ELR (cell line): ENCODE data around the gene MAPKAP1.
A peak's percentile ranks its signal among the peaks of the same experiment; 100 is the strongest.
"Not testable (repeated sequence)": the region's sequence is repeated elsewhere in the genome, so short reads cannot be mapped to it uniquely, and the experiment has no call there.

ENCODE experiments used
- DNase-seq: peaks from one replicate; pipeline ENCODE4 v3.0.0-alpha.2; 2015; ENCODE audit warnings: low read depth

Gene MAPKAP1

DNA sequence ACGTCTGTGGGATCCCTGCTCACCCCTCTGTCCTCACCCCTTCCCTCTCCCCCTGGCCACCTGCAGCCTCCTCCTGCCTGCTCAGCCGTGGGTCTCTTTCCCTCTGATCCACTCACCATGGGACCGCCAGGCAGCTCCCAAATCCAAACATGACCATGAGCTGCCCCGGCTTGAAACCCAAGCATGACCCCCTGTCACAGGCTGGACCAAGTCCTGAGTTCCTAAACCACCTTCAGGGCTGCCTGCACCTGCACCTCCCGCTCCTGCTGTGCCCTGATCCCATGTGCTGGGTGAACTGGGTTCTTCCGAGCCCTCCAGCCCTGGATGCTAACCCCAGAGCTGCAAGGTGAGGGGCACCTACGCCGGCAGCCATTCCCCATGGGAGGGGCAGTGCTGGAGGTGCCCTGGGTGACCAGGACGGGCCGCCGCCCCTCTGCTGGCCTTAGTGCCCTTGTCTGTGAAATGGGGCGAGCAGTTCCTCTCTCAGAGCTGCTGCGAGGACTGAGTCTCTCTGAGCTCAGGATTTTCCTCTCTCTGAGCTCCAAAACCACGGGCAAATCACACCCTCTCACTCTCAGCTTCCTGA, 295.7 kb downstream of the MAPKAP1 start:
- DNase-seq: no peak

DNA sequence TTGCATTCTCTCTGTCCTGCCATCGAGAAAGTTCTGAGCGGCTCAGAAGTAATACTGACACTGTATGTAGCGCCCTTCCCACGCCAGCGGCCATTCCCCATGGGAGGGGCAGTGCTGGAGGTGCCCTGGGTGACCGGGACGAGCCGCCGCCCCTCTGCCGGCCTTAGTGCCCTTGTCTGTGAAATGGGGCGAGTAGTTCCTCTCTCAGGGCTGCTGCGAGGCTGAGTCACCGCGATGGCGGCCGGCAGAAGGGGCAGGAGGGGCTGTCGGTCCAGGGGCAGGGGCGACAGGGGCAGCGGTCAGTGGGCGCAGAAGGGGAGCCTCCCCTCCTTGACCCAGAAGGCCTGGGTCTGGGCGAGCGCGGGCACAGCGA, 296.5 kb downstream of the MAPKAP1 start:
- DNase-seq: no peak

DNA sequence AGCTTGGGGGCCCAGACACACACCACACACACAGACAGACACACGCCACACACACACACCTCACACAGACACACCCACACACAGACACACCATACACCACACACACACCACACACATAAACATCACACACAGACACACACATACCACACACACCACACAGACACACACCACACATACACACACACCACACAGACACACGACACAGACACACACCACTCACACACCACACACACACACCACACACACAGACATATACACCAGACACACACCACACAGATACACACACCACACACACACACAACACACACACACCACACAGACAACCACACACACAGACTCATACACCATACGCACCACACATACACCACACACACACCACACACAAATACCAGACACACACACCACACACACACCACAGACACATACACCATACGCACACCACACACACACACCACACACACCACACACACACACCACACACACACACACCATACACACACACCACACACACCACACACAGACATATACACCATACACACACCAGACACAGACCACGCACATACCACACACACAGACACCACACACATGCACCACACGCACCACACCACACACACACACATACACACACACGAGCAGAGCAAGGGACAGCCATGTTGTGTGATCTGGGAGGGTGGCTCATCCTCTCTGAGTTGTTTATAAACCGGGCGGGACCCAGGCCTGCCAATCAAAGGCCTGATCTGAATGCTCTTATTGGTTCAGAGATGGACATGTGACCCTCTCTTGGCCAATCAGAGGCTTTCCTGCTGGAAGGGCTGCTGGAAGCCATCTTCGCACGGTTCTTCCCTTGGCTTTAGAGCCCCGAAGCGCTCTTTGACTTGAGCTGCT, 297.1 kb downstream of the MAPKAP1 start:
- peak; percentile 63 for DNase-seq

DNA sequence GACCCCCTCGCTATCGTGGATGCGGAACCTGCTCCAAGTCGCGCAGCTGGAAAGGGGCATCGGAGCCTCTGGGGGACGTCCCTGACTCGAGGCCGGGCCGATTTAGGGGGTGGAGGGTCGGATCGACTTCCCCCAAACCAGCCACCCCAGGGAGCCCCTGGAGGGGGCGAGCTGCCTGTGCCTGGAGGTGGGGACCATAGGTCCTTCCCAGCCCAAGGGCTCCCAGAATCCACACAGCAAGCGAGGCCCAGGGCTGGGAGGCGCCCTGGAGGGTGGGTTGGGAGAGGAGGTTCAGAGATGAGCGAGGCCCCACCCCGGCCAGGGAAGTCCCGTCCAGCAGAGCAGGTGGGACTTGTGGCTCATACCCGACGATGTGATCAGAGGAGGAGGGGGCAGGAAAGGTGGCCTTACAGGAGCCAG, 297.8 kb downstream of the MAPKAP1 start:
- DNase-seq: peak; percentile 37

DNA sequence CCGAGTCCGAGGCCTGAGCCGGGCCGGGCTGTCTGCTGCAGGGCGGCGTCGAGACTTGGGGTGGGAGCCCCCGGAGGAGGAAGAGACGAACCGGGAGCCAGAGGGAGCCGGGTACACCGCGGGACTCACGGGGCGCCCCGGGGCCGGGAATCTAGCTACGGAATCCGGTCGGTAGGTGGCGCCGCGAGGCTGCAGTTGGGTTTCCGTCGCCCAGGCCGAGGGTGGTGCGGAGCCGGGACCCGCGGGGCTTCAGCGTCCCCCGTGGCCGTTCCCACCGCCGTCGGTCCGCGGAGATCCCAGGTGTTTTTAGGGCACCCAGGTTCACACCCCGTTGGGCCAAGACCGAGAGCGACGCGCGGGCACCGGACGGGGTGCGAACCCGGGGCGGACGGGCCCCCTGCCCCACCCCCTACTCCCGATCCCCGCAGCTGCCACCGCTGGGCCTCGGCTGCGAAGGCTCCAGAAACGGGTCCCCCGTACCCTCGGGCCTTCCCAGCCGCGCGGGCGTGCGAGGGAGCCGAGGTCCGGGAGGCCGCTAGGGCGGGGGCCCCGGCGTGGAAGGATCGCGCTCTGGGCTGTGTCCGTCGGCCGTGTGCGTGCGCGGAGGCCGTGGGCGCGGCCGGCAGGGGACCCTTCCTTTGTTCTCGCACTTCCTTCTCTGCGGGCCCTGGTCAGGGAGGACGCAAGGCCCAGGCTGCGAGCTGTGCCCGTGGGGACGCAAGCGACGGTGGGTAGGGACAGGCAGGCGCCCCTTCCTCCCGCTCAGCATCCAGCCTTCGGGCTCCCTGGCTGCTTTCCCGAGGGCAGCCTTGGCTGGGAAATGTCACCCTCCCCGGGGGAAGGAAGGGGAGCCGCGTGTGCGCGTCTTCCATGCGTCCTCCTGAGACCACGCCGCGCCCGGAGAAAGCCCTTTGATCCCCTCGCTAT, 298.8 kb downstream of the MAPKAP1 start:
- DNase-seq: peak; percentile 83

GRCh38 chr9:125407432-125407973, 299.5 kb downstream of the MAPKAP1 start:
- no peak for DNase-seq

- no peak for DNase-seq
Observed at GRCh38 chr9:125406810-125407087, 300.3 kb downstream of the MAPKAP1 start.

DNA sequence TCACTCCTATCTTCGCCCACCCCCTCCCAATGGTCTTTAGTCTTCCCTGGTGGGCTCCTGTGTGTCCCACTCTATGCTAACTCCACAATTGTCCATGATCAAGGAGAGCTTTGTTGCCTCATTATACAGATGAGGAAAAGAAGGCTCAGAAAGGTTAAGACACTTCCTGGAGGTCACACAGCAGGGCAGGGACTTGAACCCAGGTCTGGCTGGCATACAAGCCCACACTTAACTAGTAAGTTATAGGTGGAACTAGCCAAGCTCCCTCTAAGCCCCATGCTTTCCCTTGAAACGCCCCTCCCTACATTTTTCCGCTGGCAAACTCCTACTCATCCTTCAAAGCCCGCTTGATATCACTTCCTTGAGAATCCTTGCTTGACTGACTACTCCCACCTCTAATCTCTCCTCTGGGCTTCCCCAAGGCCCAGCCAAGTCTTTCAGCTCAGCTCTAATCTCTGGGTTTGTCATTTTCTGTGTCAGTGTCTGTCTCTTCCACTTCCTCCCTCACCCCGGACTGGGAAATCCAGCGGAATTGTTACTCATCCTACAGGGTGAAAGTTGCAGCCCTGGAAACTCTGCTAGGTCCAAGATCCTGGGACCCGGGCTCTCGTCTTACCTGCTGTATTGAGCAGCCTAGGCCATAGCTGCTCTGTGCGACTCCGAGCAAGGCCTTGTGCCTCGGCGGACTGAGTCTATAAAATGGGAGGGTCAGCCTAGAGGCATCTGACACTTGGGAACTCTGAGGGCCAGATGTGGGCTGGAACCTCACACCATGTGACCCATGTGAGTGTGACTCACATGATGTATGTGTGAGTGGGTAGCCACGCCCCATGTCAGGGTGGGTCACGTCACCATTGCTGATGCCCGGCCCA, 300.8 kb downstream of the MAPKAP1 start:
- DNase-seq: peak; percentile 86

DNA sequence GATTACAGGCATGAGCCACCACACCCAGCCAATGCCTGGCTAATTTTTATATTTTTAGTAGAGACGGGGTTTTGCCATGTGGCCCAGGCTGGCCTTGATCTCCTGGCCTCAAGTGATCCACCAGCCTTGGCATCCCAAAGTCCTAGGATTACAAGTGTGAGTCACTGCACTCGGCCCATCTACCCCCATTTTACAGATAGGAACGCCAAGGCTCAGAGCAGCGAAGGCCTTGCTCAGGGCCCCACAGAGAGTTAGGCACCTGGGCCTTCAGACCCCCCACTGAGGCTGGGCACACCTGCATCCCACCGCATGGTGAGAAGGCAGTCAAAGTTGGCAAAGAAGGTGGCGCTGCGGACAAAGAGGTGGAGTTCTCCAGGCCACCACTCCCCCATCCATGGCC, 302.3 kb downstream of the MAPKAP1 start:
- no peak for DNase-seq

DNA sequence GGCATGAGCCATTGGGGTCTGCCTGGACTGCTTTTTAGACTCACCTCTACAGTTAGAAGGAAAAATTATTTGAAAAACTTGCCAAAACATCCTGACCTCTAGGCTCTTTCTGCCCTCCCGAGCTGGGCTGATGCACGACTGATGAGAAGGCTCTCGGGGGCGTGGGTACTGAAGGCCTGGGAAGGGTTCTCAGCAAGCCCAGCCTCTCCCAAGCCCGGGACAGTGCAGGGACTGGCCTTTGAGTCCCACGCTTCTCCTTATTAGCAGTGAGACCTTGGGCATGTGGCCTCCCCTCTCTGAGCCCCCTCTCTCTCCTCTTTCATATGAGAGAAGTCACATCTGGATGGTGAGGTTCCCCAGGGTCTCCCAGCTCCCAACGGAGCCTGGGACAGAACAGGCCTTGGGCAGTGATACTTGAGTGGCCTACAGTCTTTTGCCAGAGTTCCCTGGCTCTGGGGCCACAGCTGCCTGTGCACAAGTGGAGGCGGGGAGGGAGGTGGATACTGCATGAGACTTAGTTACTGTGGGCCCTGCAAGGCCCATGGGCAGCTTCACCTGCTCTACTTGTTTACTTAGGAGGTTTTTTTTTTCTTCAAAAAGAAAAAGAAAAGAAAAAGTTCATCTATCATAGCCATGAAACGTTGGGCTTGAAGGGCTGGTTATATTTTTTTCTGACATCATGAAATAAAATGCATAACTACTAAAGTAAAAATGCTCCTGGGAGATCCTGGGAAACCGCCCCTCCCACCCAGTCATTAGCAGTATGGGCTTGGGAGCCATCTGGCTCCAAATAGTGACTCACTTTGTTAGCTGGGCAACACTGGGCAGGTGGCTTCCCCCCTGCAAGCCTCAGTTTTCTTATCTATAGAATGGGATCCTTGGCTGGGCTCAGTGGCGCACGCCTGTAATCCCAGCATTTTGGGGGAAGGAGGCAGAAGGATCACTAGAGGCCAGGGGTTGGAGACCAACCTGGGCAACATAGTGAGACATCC, 306.0 kb downstream of the MAPKAP1 start:
- peak; percentile 28 for DNase-seq

GRCh38 chr9:125400232-125400631, 306.8 kb downstream of the MAPKAP1 start:
- not testable (repeated sequence) for DNase-seq

- no peak for DNase-seq
Observed at GRCh38 chr9:125399666-125400065, 307.3 kb downstream of the MAPKAP1 start.

DNA sequence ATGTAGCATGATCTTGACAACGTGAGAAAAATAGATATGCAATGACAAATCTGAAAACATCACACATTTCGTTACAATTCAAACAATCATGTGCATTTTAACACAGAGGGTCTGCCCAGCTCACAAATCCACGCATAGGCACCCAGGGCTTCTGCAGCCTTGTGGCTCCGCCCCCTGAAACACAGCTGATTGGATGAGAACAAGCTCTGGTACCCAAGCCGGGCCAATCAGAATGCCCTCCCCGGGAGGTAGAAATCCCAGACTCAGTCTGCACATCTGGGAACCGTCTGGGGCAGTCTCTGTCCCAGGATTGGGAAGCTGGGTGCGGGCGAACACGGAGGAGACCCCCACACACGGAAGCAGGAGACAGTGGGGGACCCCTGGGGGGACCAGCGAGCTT, 307.8 kb downstream of the MAPKAP1 start:
- no peak for DNase-seq

DNA sequence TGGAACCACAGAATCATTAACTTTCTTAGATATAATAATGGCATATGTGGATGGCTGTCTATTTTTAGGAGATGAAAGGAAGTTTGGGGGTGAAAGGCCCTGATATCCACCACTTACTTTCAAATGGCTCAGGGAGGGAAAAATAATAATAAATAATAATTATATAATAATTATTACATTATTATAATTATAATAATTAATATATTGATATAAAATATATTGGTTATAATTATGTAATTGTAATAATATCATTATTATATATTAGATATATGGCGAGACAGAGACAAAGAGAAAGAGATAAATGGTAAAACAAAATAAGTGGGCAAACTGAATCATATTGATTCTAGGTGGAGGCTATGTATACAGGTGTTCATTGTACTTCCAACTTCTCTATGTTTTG, 308.8 kb downstream of the MAPKAP1 start:
- no peak for DNase-seq

DNA sequence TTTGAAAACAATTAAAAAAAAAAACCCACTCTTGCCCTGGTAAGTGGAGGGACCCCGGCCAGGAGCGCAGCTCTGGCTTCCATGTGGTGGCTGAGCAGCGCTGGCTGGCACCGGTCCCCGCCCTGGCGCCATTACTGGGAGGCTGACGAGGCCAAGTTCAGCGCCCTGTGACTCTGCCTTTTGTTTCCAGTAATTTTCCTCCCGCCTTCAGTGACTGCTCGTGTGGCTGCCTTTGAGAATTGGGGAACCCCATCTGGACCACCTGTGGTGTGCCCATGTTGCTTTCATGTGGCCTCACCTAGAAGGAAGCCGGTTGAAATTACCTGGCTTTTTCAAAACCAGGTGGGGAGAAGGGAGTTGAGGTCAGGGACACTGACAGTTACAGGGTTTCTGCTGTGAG, 309.3 kb downstream of the MAPKAP1 start:
- DNase-seq: no peak

- no peak for DNase-seq
Observed at GRCh38 chr9:125396799-125397198, 310.2 kb downstream of the MAPKAP1 start.

DNA sequence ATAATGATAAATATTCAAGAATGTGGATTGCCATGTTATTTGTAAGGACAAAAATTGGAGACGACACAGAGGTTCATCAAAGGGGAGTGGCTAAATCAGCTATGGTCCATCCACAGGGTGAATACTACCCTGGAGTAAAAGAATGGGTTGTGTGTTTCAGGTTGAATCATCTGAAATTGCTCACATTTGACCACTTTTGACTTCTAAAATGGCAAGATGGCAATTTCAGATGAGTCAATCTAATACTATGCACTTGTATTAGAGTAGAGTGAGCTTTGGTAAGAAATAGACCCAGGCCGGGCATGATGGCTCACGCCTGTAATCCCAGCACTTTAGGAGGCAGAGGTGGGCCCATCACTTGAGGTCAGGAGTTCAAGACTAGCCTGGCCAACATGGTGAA, 313.6 kb downstream of the MAPKAP1 start:
- peak; percentile 89 for DNase-seq

DNA sequence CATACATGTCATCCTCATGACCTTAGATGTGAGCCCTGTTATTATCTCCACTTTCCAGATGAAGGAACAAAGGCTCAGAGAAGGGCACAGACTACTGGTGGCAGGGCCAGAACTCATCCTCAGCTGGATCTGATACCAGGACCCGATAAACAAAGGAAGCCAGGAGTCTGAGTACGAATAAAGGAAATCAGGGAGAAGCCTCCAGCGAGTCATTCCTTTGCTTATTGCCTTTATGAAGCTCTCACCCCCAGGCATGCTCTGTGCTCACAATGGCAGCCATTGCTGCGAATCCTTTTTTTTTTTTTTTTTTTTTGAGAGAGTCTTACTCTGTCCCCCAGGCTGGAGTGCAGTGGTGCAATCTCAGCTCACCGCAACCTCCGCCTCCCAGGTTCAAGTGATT, 315.3 kb downstream of the MAPKAP1 start:
- peak; percentile 45 for DNase-seq

GRCh38 chr9:125388978-125389377, 318.0 kb downstream of the MAPKAP1 start:
- DNase-seq: no peak

- no peak for DNase-seq
Observed at GRCh38 chr9:125387861-125388524, 319.0 kb downstream of the MAPKAP1 start.
